ENCODE results near the gene C3orf18. TPM values are rescaled to one million over a fixed set of nuclear protein-coding genes. Genes with fewer than 3 reads are reported as not detected.

Gene C3orf18
- total RNA-seq, 1 experiment from 2014 or later = 7.1 TPM

DNA sequence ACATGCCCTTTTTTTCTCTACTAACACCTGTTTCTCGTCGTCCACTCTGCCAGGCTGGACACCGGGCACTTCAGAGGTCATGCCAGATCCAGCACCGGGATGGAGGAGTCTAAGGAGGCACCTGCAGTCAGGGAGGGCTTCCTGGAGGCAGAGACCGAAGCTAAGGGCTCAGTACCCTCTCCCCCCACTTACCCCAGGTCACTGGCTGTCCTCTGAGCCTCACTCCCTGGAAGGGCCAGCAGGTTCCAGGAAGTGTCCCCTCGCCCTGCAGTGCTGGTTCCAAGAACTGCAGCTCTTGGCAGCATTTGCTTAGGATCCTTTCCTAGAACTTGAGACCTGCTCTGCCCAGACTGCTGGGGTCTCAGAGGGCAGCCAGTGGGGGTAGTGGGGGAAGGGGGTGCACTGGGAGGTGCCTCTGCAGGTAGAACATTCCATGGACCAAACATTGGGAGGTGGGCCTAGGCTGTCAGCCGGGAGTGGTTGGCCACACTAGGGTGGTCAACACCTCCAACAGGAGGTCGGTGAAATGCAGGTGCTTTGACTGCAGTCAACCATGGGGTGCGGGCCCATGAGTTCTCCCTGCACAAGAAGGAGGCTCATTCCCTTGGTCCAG is 32.7 kb upstream of the C3orf18 start:
- Histone ChIP-seq H3K4ac (ENCODE audit: low read depth, low read length) (no peak overlapping the region), H4K20me1 (ENCODE audit: control insufficient read depth, insufficient read depth, insufficient read length) (no peaks in the 10 kb centered on the region), H2BK20ac (ENCODE audit: low read depth, low read length, poor library complexity, severe bottlenecking) (no peak overlapping the region), H3K23me2 (ENCODE audit: insufficient read length, low read depth, low read length, poor library complexity, severe bottlenecking) (no peaks in the 10 kb centered on the region), H2BK15ac (ENCODE audit: low read depth, low read length) (no peak overlapping the region), H3K27me3 (ENCODE audit: insufficient read depth, low read length) (no peaks in the 10 kb centered on the region), H4K91ac (ENCODE audit: insufficient read length, low read depth, low read length) (no peak overlapping the region), H3K79me2 (ENCODE audit: insufficient read depth, low read length) (no peaks in the 10 kb centered on the region), H3K23ac (ENCODE audit: insufficient read length, low read depth, low read length) (no peak overlapping the region), H3K4me1 (ENCODE audit: insufficient read depth, low read length) (no peaks in the 10 kb centered on the region), H3K9me3 (ENCODE audit: control insufficient read depth, low read depth, low read length) (no peaks in the 10 kb centered on the region), H3K4me2 (ENCODE audit: insufficient read depth, insufficient read length, low read length) (no peak overlapping the region), H2AFZ (ENCODE audit: low read length) (no peak overlapping the region), H3K14ac (ENCODE audit: insufficient read depth, low read length) (no peak overlapping the region), H3K56ac (ENCODE audit: insufficient read length, low read depth, low read length) (no peak overlapping the region), H2AK5ac (ENCODE audit: insufficient read length, low read length) (no peak overlapping the region), H4K5ac (ENCODE audit: insufficient read length, low read depth, low read length) (no peak overlapping the region), H4K8ac (replicated peaks; ENCODE audit: insufficient read length, low read depth, low read length) (no peak overlapping the region), H3K79me1 (ENCODE audit: insufficient read depth, low read depth, low read length, poor library complexity, severe bottlenecking) (no peaks in the 10 kb centered on the region), H2BK5ac (ENCODE audit: insufficient read length, low read length) (no peak overlapping the region), H3K18ac (ENCODE audit: insufficient read length, low read depth, low read length) (no peak overlapping the region), H3K27ac (ENCODE audit: insufficient read length, low read depth, low read length) (no peak overlapping the region), H3T11ph (ENCODE audit: low read length) (no peak overlapping the region), H2BK12ac (ENCODE audit: insufficient read length, low read depth, low read length) (no peak overlapping the region), H2BK120ac (ENCODE audit: low read depth, low read length, poor library complexity, severe bottlenecking) (no peak overlapping the region), H3K9ac (ENCODE audit: extremely low read depth, insufficient read length, low read length) (no peak overlapping the region)
- TF ChIP-seq, protein P1, sequence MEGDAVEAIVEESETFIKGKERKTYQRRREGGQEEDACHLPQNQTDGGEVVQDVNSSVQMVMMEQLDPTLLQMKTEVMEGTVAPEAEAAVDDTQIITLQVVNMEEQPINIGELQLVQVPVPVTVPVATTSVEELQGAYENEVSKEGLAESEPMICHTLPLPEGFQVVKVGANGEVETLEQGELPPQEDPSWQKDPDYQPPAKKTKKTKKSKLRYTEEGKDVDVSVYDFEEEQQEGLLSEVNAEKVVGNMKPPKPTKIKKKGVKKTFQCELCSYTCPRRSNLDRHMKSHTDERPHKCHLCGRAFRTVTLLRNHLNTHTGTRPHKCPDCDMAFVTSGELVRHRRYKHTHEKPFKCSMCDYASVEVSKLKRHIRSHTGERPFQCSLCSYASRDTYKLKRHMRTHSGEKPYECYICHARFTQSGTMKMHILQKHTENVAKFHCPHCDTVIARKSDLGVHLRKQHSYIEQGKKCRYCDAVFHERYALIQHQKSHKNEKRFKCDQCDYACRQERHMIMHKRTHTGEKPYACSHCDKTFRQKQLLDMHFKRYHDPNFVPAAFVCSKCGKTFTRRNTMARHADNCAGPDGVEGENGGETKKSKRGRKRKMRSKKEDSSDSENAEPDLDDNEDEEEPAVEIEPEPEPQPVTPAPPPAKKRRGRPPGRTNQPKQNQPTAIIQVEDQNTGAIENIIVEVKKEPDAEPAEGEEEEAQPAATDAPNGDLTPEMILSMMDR (conservative IDR thresholded peaks at IDR 0.05) = no peak
- H3K4me1 Mint-ChIP-seq = no peaks in the 10 kb centered on the region
- peaks cover 5% of the 10 kb centered on the region for H3K27me3 Mint-ChIP-seq (ENCODE audit: low read depth)
- H3K4me3 Mint-ChIP-seq = no peak overlapping the region
- H3K27ac Mint-ChIP-seq = no peak overlapping the region
- no peaks in the 10 kb centered on the region for H3K36me3 Mint-ChIP-seq (ENCODE audit: insufficient read depth in 1 of 3, low read depth in 3 of 3)
- no peak for DNase-seq
- no peaks in the 10 kb centered on the region for H3K9me3 Mint-ChIP-seq
- no CpG with 5 or more reads among the region's 9 CpGs for WGBS (ENCODE audit: extremely low coverage, insufficient read length, low lambda C conversion rate)

Measured in H9 (cell line).